Measurements from ENCODE around the gene PRSS22. TPM values are rescaled to one million over a fixed set of nuclear protein-coding genes. Genes with fewer than 3 reads are reported as not detected.

The PRSS22 gene
- total RNA-seq, 2 experiments from 2014 or later, result not detected

- Mint-ChIP-seq H3K4me3 (no peak overlapping the region), H3K36me3 (ENCODE audit: low read depth) (peaks cover 4% of the 10 kb centered on the region), H3K4me1 (ENCODE audit: low read depth) (peaks cover 9% of the 10 kb centered on the region), H3K27ac (peak overlapping the region; percentile 37), H3K27me3 (ENCODE audit: low read depth) (peaks cover 3% of the 10 kb centered on the region), H3K9me3 (ENCODE audit: insufficient read depth) (peaks cover 9% of the 10 kb centered on the region)
- ATAC-seq, result no peak
- POLR2A ChIA-PET, result no interaction called here
- no peak for DNase-seq
- CTCF ChIA-PET, result interaction anchor here (0.7 to 1.4 kb wide), 2 partner anchors 11 to 19 kb away, joined by 3 to 10 read pairs; no protein-coding TSS in a partner anchor
Measured at GRCh38 chr16:2856686-2857450, 1.1 kb downstream of the PRSS22 start.

- peaks cover 9% of the 10 kb centered on the region for H3K9me3 Mint-ChIP-seq (ENCODE audit: insufficient read depth)
- no peak overlapping the region for H3K4me3 Mint-ChIP-seq
Measured at GRCh38 chr16:2856061-2856670, 1.8 kb downstream of the PRSS22 start.

GRCh38 chr16:2855536-2855935, 2.4 kb downstream of the PRSS22 start:
- no peak overlapping the region for H3K4me3 Mint-ChIP-seq
- ChIA-PET CTCF (interaction anchor here (1.0 to 3.0 kb wide), 4 partner anchors 11 to 17 kb away, joined by 3 to 16 read pairs (median 13); no protein-coding TSS in a partner anchor), POLR2A (no interaction called here)
- H3K27ac Mint-ChIP-seq, result no peak overlapping the region
- DNase-seq (no peak), ATAC-seq (no peak)
- H3K27me3 Mint-ChIP-seq (ENCODE audit: low read depth), result peaks cover 3% of the 10 kb centered on the region
- H3K36me3 Mint-ChIP-seq (ENCODE audit: low read depth), result peaks cover 4% of the 10 kb centered on the region
- H3K4me1 Mint-ChIP-seq (ENCODE audit: low read depth), result peaks cover 9% of the 10 kb centered on the region
- peaks cover 9% of the 10 kb centered on the region for H3K9me3 Mint-ChIP-seq (ENCODE audit: insufficient read depth)

More at GRCh38 chr16:2856061-2856670, 1.8 kb downstream of the PRSS22 start:
- ATAC-seq, result no peak
- no peak for DNase-seq
- Mint-ChIP-seq H3K27me3 (ENCODE audit: low read depth) (peaks cover 3% of the 10 kb centered on the region), H3K27ac (peak overlapping the region; percentile 37), H3K4me1 (ENCODE audit: low read depth) (peaks cover 9% of the 10 kb centered on the region), H3K36me3 (ENCODE audit: low read depth) (peaks cover 4% of the 10 kb centered on the region)
- ChIA-PET CTCF (interaction anchor here (0.7 to 1.4 kb wide), 2 partner anchors 12 to 18 kb away, joined by 3 to 10 read pairs; no protein-coding TSS in a partner anchor), POLR2A (no interaction called here)

GRCh38 chr16:2854700-2855309, 3.2 kb downstream of the PRSS22 start:
- peaks cover 4% of the 10 kb centered on the region for H3K36me3 Mint-ChIP-seq (ENCODE audit: low read depth)
- no peak for ATAC-seq
- ChIA-PET CTCF (interaction anchor here (1.0 to 3.0 kb wide), 4 partner anchors 11 to 16 kb away, joined by 3 to 19 read pairs (median 16); no protein-coding TSS in a partner anchor), POLR2A (no interaction called here)
- H3K27me3 Mint-ChIP-seq (ENCODE audit: low read depth), result peaks cover 3% of the 10 kb centered on the region
- no peak overlapping the region for H3K4me3 Mint-ChIP-seq
- no peak overlapping the region for H3K27ac Mint-ChIP-seq
- H3K9me3 Mint-ChIP-seq (ENCODE audit: insufficient read depth), result peaks cover 9% of the 10 kb centered on the region
- H3K4me1 Mint-ChIP-seq (ENCODE audit: low read depth), result peaks cover 9% of the 10 kb centered on the region
- no peak for DNase-seq

GRCh38 chr16:2853531-2854073, 4.4 kb downstream of the PRSS22 start:
- POLR2A ChIA-PET, result no interaction called here
- Mint-ChIP-seq H3K27me3 (ENCODE audit: low read depth) (peaks cover 11% of the 10 kb centered on the region), H3K36me3 (ENCODE audit: low read depth) (peaks cover 4% of the 10 kb centered on the region), H3K9me3 (ENCODE audit: insufficient read depth) (peaks cover 9% of the 10 kb centered on the region), H3K27ac (no peak overlapping the region), H3K4me1 (ENCODE audit: low read depth) (peaks cover 9% of the 10 kb centered on the region), H3K4me3 (no peak overlapping the region)
- CTCF ChIA-PET, result interaction anchor here (1.6 to 3.0 kb wide), 3 partner anchors 9 to 15 kb away, joined by 16 to 19 read pairs (median 16); no protein-coding TSS in a partner anchor
- DNase-seq (no peak), ATAC-seq (no peak)

- H3K4me1 Mint-ChIP-seq (ENCODE audit: low read depth), result peaks cover 9% of the 10 kb centered on the region
- H3K27me3 Mint-ChIP-seq (ENCODE audit: low read depth), result peaks cover 11% of the 10 kb centered on the region
- no peak overlapping the region for H3K4me3 Mint-ChIP-seq
- DNase-seq (no peak), ATAC-seq (no peak)
- ChIA-PET POLR2A (no interaction called here), CTCF (interaction anchor here (2.6 to 3.0 kb wide), 2 partner anchors 9 to 14 kb away, joined by 16 read pairs; no protein-coding TSS in a partner anchor)
- H3K27ac Mint-ChIP-seq, result no peak overlapping the region
- H3K9me3 Mint-ChIP-seq (ENCODE audit: insufficient read depth), result peaks cover 9% of the 10 kb centered on the region
- H3K36me3 Mint-ChIP-seq (ENCODE audit: low read depth), result peaks cover 4% of the 10 kb centered on the region
Measured at GRCh38 chr16:2852731-2853507, 5.1 kb downstream of the PRSS22 start.

- no peak overlapping the region for H3K4me3 Mint-ChIP-seq
- ATAC-seq (no peak), DNase-seq (no peak)
- H3K9me3 Mint-ChIP-seq (ENCODE audit: insufficient read depth), result peaks cover 9% of the 10 kb centered on the region
- ChIA-PET CTCF (no interaction called here), POLR2A (no interaction called here)
- H3K36me3 Mint-ChIP-seq (ENCODE audit: low read depth), result peaks cover 4% of the 10 kb centered on the region
- H3K4me1 Mint-ChIP-seq (ENCODE audit: low read depth), result peaks cover 6% of the 10 kb centered on the region
- H3K27me3 Mint-ChIP-seq (ENCODE audit: low read depth), result peaks cover 8% of the 10 kb centered on the region
- no peak overlapping the region for H3K27ac Mint-ChIP-seq
Measured at GRCh38 chr16:2852003-2852730, 5.8 kb downstream of the PRSS22 start.

GRCh38 chr16:2848933-2849725, 8.8 kb downstream of the PRSS22 start:
- Mint-ChIP-seq H3K4me1 (ENCODE audit: low read depth) (peaks cover 27% of the 10 kb centered on the region), H3K9me3 (ENCODE audit: insufficient read depth) (peaks cover 3% of the 10 kb centered on the region), H3K27ac (no peak overlapping the region), H3K4me3 (no peak overlapping the region), H3K36me3 (ENCODE audit: low read depth) (peaks cover 2% of the 10 kb centered on the region), H3K27me3 (ENCODE audit: low read depth) (peaks cover 8% of the 10 kb centered on the region)
- CTCF ChIA-PET, result interaction anchor here (1.0 kb wide), 1 partner anchor 9 kb away, joined by 3 read pairs; no protein-coding TSS in a partner anchor
- DNase-seq (no peak), ATAC-seq (no peak)
- POLR2A ChIA-PET, result no interaction called here

GRCh38 chr16:2846511-2847310, 11.3 kb downstream of the PRSS22 start:
- ATAC-seq, result no peak
- no peaks in the 10 kb centered on the region for H3K36me3 Mint-ChIP-seq (ENCODE audit: low read depth)
- peaks cover 8% of the 10 kb centered on the region for H3K27me3 Mint-ChIP-seq (ENCODE audit: low read depth)
- no peak overlapping the region for H3K4me3 Mint-ChIP-seq
- H3K27ac Mint-ChIP-seq, result peak overlapping the region; percentile 4
- ChIA-PET CTCF (no interaction called here), POLR2A (no interaction called here)
- H3K9me3 Mint-ChIP-seq (ENCODE audit: insufficient read depth), result no peaks in the 10 kb centered on the region
- DNase-seq, result no peak
- H3K4me1 Mint-ChIP-seq (ENCODE audit: low read depth), result peaks cover 44% of the 10 kb centered on the region
